ENCODE measurements around the gene ESD. TPM values are rescaled to one million over a fixed set of nuclear protein-coding genes. Genes with fewer than 3 reads are reported as not detected.

Gene ESD
- total and polyA plus RNA-seq, 2 of the 13 experiments (the other 11 are each of a cell fraction or from before 2014, with no cell fraction given) = 118 to 147 TPM

DNA sequence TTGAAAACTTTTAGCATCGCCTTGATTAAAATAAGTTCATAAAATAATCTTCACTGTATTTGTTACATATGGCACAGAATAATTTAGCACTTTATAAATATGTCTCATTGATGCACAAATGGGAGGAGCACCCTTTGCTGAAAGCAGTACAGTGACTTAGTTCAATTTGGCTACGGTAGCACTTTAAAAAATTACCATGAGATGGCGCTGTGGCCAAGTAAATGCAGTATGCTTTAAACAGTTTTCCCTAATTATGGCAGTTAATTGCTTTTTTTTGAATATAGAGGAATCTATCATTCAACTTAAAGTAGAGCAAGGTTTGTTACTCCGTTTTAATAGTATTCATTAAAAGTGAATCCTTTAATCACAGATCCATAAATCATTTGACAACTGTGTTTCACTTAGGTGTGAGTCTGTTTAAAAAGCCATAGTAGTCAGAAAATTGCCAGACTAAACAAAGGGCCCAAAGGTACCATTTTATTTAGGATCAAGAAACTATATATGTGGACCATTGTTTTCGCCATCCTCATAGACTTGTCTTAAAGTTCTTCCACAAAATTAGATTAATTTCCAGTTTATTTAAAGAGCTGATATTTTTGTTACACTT, 34.7 kb upstream of the ESD start:
- Histone ChIP-seq H3K79me2 (ENCODE audit: insufficient read depth, low read length) (no peaks in the 10 kb centered on the region), H3K27me3 (ENCODE audit: control insufficient read depth in 1 of 2, insufficient read depth in 2 of 2, low read length in 2 of 2) (no peaks in the 10 kb centered on the region), H3K4me2 (ENCODE audit: low read depth, low read length) (no peak overlapping the region), H3K27ac (ENCODE audit: extremely low read length, insufficient read depth, low read length) (no peak overlapping the region), H3K4me3 (replicated peaks in 1 of 3; ENCODE audit: insufficient read depth in 1 of 3, low read depth in 2 of 3, low read length in 3 of 3) (no peak overlapping the region), H3K36me3 (replicated peaks in 1 of 2; ENCODE audit: control insufficient read depth in 1 of 2, insufficient read depth in 2 of 2, low read length in 2 of 2) (no peaks in the 10 kb centered on the region), H3K4me1 (ENCODE audit: insufficient read depth, low read length) (no peaks in the 10 kb centered on the region), H4K20me1 (ENCODE audit: insufficient read depth, low read length) (no peaks in the 10 kb centered on the region), H3K9ac (ENCODE audit: insufficient read depth, low read depth, low read length) (no peak overlapping the region), H3K9me3 (ENCODE audit: low read length) (no peaks in the 10 kb centered on the region), H2AFZ (ENCODE audit: low read length) (no peak overlapping the region)
- no TSS peak for BruUV-seq (replicated peaks)
- POLR2A ChIA-PET = no interaction called here
- ATAC-seq = peak; percentile 54; the same call in 1 of the 3 replicates
- FAIRE-seq = peak; percentile 42
- peak; percentile 22 for DNase-seq (ENCODE audit: low spot score)
- 0% methylated on average over 5 of the region's 5 CpGs for WGBS (ENCODE audit: low lambda C conversion rate)
- in situ Hi-C loops (cut with HindIII; ENCODE audit: extremely low pct_ligation_motif_present, low pct_unique_long_range_greater_than_20kb) = loop anchor here (25.0 kb wide), 1 partner anchor 931 kb away; no protein-coding TSS in a partner anchor
- intact Hi-C loops (cut with micrococcal nuclease; ENCODE audit: unreplicated experiment) = loop anchor here (2.0 to 5.0 kb wide), 3 partner anchors 626 to 943 kb away; no protein-coding TSS in a partner anchor
- CTCF ChIA-PET (ENCODE audit: low intra/inter-chr PET ratio, low total read pairs) = interaction anchor here (1.1 kb wide), 1 partner anchor 943 kb away, joined by 3 read pairs; no protein-coding TSS in a partner anchor
- TF ChIP-seq ELF4 (CRISPR knock-in tag; IDR thresholded peaks at IDR 0.05; ENCODE audit: borderline replicate concordance) (no peak), PAX8 (CRISPR knock-in tag; IDR thresholded peaks at IDR 0.05; ENCODE audit: borderline replicate concordance) (no peak), THAP11 (CRISPR knock-in tag; IDR thresholded peaks at IDR 0.05) (no peak), TEAD3 (CRISPR knock-in tag; optimal IDR thresholded peaks at IDR 0.05; ENCODE audit: borderline replicate concordance) (no peak), STAG1 (CRISPR knock-in tag; IDR thresholded peaks at IDR 0.05) (peak; percentile 82), SMC3 (IDR thresholded peaks at IDR 0.05; ENCODE audit: low read length) (peak; percentile 45; the same call in 1 of the 2 replicates), ZNF572 (CRISPR knock-in tag; IDR thresholded peaks at IDR 0.05) (no peak), ZNF484 (CRISPR knock-in tag; IDR thresholded peaks at IDR 0.05; ENCODE audit: borderline replicate concordance, low read depth) (no peak), ZNF44 (CRISPR knock-in tag; IDR thresholded peaks at IDR 0.05) (no peak), ATAD3A (CRISPR knock-in tag; IDR thresholded peaks at IDR 0.05) (no peak), ZNF652 (CRISPR knock-in tag; IDR thresholded peaks at IDR 0.05; ENCODE audit: borderline replicate concordance, low read depth) (no peak), MAFK (conservative IDR thresholded peaks at IDR 0.05 in 1 of 2, IDR thresholded peaks at IDR 0.05 in 1 of 2; ENCODE audit: low read length in 2 of 2) (0 out of 4 replicates have a peak, but pooled peaks of 1 of the 2 experiments have one; percentile 14), ZNF354B (CRISPR knock-in tag; IDR thresholded peaks at IDR 0.05) (no peak), SRY (CRISPR knock-in tag; IDR thresholded peaks at IDR 0.05) (no peak), MAFF (IDR thresholded peaks at IDR 0.05; ENCODE audit: low read depth, low read length) (0 out of 2 replicates have a peak, but pooled peaks have one; percentile 25), ATRX (CRISPR knock-in tag; IDR thresholded peaks at IDR 0.05; ENCODE audit: borderline replicate concordance) (no peak)
- TF ChIP-seq, protein P1, sequence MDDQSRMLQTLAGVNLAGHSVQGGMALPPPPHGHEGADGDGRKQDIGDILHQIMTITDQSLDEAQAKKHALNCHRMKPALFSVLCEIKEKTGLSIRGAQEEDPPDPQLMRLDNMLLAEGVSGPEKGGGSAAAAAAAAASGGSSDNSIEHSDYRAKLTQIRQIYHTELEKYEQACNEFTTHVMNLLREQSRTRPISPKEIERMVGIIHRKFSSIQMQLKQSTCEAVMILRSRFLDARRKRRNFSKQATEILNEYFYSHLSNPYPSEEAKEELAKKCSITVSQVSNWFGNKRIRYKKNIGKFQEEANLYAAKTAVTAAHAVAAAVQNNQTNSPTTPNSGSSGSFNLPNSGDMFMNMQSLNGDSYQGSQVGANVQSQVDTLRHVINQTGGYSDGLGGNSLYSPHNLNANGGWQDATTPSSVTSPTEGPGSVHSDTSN (CRISPR knock-in tag; IDR thresholded peaks at IDR 0.05; ENCODE audit: borderline replicate concordance) = no peak
- TF ChIP-seq, protein P2, sequence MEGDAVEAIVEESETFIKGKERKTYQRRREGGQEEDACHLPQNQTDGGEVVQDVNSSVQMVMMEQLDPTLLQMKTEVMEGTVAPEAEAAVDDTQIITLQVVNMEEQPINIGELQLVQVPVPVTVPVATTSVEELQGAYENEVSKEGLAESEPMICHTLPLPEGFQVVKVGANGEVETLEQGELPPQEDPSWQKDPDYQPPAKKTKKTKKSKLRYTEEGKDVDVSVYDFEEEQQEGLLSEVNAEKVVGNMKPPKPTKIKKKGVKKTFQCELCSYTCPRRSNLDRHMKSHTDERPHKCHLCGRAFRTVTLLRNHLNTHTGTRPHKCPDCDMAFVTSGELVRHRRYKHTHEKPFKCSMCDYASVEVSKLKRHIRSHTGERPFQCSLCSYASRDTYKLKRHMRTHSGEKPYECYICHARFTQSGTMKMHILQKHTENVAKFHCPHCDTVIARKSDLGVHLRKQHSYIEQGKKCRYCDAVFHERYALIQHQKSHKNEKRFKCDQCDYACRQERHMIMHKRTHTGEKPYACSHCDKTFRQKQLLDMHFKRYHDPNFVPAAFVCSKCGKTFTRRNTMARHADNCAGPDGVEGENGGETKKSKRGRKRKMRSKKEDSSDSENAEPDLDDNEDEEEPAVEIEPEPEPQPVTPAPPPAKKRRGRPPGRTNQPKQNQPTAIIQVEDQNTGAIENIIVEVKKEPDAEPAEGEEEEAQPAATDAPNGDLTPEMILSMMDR (CRISPR knock-in tag; IDR thresholded peaks at IDR 0.05) = peak; percentile 76
- TF ChIP-seq, protein P3, sequence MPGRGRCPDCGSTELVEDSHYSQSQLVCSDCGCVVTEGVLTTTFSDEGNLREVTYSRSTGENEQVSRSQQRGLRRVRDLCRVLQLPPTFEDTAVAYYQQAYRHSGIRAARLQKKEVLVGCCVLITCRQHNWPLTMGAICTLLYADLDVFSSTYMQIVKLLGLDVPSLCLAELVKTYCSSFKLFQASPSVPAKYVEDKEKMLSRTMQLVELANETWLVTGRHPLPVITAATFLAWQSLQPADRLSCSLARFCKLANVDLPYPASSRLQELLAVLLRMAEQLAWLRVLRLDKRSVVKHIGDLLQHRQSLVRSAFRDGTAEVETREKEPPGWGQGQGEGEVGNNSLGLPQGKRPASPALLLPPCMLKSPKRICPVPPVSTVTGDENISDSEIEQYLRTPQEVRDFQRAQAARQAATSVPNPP (CRISPR knock-in tag; IDR thresholded peaks at IDR 0.05) = no peak
- TF ChIP-seq, protein P4, sequence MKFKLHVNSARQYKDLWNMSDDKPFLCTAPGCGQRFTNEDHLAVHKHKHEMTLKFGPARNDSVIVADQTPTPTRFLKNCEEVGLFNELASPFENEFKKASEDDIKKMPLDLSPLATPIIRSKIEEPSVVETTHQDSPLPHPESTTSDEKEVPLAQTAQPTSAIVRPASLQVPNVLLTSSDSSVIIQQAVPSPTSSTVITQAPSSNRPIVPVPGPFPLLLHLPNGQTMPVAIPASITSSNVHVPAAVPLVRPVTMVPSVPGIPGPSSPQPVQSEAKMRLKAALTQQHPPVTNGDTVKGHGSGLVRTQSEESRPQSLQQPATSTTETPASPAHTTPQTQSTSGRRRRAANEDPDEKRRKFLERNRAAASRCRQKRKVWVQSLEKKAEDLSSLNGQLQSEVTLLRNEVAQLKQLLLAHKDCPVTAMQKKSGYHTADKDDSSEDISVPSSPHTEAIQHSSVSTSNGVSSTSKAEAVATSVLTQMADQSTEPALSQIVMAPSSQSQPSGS (CRISPR knock-in tag; IDR thresholded peaks at IDR 0.05) = no peak
